Measurements from ENCODE around the gene CALR.

CALR gene

DNA sequence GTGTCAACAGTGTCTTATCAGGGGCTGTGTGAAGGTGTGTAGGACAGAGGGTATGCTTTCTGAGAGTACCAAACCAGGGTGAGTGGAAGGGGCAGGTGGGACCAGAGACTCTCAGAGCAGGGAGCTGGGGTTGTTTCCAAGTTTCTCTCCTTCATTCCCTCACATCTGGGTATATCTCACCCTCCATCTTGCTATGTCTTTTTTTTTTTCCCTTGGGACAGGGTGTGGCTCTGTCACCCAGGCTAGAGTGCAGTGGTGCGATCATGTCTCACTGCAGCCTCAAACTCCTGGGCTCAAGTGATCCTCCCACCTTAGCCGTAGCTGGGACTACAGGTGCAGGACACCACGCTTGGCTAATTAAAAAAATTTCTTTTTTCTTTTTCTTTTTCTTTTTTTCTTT, 41.6 kb downstream of the CALR start:
- peak; percentile 38 for DNase-seq (ENCODE audit: low spot score)

DNA sequence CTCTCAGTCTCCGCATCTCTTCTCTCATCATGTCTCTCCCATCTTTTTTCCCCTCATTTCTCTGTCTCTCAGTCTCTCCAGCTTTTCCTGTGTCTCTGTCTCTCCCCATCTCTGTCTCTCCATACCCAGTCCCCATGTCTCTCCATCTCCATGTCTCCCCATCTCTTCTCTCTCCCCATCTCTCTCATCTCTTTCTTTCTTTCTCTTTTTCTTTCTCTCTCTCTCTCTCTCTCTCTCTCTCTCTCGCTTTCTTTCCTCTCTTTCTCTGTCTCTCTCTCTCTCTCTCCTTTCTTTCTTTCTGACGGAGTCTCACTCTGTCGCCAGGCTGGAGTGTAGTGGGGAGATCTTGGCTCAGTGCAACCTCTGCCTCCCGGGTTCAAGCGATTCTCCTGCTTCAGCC, 44.2 kb downstream of the CALR start:
- DNase-seq (ENCODE audit: low spot score), result no peak

DNA sequence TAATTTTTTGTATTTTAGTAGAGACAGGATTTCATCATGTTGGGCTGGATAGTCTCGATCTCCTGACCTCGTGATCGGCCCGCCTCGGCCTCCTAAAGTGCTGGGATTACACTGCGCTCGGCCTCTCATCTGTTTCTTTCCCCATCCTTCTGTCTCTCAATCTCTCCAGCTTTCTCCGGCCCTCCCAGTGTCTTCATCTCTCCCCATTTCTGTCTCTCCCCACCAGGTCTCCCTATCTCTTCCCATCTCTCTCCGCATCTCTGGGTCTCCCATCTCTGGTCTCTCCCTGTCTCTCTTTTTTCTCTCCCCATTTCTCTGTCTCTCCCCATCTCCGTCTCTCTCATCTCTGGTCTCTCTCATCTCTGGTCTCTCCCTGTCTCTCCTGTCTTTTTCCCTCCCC, 44.7 kb downstream of the CALR start:
- DNase-seq (ENCODE audit: low spot score), result no peak

DNA sequence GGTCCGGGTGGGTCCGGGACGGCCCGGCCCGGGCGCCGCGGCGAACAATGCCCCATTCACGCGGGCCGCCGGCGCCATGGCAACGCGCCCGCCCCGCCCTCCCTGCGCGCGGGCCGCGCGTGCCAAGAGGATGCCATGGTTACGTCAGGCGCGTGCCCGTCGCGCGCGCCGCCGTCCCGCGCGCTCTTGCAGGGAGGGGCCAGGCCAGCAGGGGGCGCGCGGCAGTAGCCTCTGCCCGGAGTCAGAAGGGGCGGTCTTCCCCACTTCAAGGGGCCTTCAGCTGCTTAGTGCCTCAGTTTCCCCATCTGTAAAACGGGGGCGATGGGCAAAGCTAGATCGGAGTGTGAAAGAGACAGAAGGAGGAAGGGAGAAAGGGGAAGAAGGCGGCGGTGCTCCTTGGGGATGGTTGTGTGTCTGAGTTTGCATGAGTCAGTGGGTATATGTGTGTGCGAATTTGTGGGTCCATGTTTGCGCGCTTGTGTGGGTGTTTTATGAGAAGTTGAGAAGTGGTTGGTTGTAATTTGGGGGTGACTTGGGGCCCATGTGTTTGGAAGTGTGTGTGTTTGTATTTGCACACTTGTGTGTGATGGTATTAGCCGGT, 45.2 kb downstream of the CALR start:
- DNase-seq (ENCODE audit: low spot score), result peak; percentile 80

DNA sequence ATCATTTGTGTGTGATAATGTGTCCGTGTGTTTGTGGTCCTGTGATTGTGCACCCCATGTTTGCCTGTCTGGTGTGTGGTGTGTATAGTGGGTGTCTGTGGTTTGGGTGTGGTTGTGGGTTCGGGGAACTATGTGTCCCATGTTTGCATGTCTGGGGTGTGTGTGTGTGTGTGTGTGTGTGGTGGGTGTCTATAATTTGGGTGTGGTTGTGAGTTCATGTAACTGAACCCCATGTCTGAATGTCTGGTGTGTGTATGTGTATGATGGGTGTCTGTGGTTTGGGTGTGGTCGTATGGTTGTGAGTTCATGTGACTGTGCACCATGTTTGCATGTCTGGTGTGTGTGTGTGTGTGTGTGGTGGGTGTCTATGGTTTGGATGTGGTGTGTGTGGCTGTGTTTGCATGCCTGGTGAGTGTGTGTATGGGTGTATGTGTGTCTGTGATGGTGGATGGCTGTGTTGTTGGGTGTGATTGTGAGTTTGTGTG, 45.8 kb downstream of the CALR start:
- DNase-seq (ENCODE audit: low spot score), result no peak

DNA sequence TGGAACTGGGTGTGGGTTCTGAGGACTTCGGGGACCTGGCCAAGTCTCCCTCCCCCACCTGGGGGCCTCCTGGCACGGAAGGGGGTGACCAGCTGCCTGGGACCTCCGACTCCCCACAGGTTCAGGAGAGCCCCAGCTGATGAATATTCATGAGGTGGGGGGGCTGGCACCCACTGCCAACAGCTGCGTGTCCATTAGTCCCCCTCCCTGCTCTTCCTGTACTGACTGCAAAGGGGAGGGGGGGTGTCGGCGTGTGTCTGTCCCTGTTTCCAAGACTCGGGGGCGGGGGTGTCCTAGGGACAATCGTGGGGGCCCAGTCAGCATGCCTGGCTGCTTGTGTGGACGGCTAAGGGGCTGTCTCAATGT, 46.3 kb downstream of the CALR start:
- peak; percentile 45 for DNase-seq (ENCODE audit: low spot score)

DNA sequence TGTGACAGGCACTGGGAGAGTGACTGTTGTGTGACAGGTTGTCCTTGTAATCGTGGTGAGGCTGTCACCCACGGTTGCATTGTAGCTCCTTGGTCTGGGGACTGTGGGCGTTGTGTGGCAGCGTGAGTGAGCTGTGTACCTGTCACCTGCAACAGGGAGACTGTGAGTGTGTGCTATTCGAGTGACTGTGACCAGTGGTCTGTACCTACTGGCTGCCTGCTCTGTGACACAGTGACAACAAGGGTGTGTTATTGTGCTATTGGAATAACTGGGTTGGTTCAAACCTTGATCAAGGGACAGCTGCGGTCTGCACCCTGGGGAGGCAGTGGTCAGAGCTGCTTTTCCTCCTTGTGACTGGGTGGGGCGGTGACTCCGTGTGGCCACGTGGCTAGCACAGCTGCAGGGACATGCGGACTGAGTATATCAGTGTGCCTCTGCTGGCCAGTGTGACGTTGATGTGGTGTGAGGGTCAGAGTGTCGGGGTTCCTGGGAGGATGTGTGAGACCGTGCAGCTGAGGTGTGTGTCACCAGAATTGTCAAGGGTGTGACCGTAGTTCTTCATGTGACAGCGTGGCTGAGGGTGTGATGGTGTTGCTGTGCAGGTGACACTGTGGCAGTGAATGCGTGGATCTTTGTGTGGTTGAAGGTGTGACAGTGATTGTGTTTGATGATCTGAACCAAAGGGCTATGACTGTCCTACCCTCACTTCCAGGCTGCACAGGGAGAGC, 46.8 kb downstream of the CALR start:
- DNase-seq (ENCODE audit: low spot score), result peak; percentile 56

DNA sequence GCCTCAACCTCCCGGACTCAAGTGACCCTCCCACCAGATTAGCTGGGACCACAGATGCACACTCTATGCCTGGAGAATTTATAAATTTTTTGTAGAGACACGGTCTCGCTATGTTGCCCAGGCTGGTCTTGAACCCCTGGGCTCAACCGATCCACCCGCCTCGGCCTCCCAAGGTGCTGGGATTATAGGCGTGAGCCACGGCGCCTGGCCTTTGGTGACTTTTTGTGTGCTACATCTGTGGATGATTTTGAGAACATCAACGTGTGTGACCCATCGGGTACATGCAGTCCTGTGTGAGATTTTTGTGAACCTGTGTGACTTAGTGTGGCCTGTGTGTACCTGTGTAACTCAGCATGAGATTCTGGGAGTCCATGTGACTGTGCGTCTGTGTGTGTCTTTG, 48.3 kb downstream of the CALR start:
- no peak for DNase-seq (ENCODE audit: low spot score)

DNA sequence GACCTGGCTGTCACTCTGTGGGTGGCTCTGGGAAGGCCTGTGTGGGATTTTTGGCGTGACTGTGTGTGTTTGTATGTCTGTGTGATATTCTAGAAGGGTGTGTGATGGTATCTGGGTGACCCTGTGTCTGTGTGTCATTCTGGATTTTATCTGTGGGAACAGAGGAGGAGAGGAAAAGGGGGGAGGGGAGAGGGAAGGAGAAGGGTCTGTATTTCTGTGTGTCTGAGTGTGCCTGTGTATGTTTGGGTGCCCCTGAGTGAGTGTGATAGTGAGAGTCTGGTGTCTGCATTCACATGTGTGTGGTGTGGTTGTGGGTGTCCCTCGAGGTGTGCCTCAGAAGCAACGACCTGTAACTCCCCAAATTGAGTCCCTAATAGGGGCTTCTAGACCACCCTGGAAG, 48.8 kb downstream of the CALR start:
- DNase-seq (ENCODE audit: low spot score), result no peak

DNA sequence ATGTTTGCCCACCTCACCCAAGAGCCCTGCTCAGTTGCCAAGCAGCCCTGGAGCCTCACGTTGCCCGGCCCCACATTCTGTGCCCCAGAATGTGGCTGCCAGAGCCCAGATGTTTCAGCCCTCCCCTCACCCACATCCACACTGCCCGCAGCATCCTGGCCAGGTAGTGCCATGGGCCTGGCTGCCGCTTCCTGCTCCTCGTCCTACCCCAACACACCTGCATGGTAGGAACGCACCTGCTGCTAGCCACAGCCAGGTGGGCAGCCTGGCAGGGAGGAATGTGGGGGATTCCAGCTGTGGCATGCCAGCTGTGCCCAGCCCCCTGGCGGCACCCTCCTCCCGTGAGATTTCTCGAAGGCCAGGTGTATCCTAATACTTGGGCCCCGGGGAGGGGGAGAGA, 49.4 kb downstream of the CALR start:
- peak; percentile 41 for DNase-seq (ENCODE audit: low spot score)

DNA sequence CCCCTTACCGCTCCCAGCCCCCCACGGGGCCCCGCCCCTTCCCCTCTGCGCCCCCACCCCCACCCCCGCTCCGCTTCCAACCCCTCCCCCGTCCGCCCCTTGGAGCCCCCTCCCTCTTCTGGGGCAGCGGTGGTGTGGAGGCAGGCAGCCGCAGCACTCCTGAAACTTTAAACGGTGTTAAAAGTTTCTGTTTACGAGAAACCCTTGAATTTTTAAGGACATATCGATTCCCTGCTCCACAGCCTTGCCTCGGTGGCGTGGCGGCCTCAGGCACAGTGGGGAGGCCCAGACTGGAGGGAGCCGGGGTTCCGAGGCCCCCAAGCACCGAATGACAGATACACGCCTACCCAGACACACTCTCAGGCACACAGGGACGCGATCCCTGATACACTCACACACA, 52.0 kb downstream of the CALR start:
- DNase-seq (ENCODE audit: low spot score), result no peak

DNA sequence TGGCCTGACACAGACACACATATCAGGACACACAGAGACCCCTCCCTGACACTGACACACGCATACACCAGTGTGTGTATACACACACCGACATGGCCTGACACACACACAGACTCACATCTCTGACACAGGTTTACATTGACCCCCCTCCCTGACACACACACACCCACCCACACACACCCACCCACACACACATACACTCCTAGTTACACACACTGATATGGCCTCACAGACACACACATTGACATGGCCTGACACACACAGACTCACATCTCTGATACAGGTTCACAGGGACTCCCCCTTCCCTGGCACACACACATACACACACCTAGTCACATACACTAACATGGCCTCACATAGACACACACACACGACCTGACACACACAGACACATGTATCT, 52.4 kb downstream of the CALR start:
- DNase-seq (ENCODE audit: low spot score), result no peak

DNA sequence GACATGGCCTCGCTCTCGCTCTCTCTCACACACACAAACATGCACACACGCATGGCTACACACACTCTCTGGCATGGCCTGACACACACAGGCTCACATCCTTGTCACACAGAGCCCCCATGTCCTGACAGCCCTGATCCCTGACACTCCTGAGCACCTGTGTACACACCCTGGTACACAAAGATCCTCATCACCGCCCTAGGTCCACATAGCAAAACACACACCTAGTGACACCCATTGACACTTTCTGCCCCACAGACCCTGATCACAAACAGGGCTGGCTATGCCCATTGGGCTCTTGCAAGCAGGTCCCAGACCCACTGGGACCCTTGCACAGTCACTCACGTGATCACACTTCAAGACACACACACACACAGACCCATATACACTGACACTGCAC, 52.9 kb downstream of the CALR start:
- no peak for DNase-seq (ENCODE audit: low spot score)

DNA sequence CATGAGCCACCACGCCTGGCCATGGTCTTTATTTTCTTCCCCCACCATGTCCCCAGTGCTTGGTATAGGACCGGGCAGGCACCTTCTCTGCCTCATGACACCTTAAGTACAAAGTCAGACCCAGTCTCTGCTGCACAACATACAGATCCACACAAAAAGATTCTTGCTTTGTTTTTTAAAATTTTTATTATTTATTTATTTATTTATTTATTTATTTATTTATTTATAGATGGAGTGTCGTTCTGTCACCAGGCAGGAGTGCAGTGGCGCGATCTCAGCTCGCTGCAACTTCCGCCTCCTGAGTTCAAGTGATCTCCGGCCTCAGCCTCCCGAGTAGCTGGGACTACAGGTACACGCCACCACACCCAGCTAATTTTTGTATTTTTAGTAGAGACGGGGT, 54.3 kb downstream of the CALR start:
- DNase-seq (ENCODE audit: low spot score), result no peak

DNA sequence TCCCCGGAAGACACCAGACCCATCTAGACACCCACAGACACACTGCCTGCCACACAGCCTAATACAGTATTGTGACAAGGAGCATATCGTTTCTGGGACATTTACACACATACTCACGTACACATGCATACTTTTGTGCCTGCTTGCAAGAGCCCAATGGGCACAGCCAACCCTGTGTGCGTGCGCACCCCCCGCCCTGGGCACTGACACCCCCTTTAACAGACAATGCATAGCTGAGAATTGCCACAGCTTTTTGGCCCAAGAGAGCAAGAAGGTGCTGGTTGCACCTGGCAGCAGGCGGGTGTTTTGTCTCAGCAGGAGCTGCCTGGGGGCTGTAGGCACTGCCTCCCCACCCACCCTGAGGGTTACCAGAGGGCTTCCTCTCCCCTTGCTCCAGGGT, 55.2 kb downstream of the CALR start:
- DNase-seq (ENCODE audit: low spot score), result no peak
